Testis (tissue), 2 donors: ENCODE data around the gene CD163L1.

Source experiments
- POLR2A ChIP-seq: fragments of 450-650 bp; IDR thresholded peaks from one replicate; pipeline ENCODE4 v1.6.1; 2017; ENCODE audit warnings: antibody characterized with exemption, mild to moderate bottlenecking, moderate library complexity
- TF ChIP-seq, protein P1 (sequence below), 3 experiments: fragments of 450-650 bp in 2 of 3; fragments of 200-600 bp in 1 of 3; sonication (generic) in 1 of 3; IDR thresholded peaks; one replicate each; pipeline ENCODE4 v1.5.1; 2016 to 2019; ENCODE audit warnings: antibody characterized with exemption in 3 of 3, mild to moderate bottlenecking in 2 of 3, moderate library complexity in 1 of 3

GRCh38 chr12:7349418-7349817 is 94.5 kb downstream of the CD163L1 start:
- TF ChIP-seq, protein P1, sequence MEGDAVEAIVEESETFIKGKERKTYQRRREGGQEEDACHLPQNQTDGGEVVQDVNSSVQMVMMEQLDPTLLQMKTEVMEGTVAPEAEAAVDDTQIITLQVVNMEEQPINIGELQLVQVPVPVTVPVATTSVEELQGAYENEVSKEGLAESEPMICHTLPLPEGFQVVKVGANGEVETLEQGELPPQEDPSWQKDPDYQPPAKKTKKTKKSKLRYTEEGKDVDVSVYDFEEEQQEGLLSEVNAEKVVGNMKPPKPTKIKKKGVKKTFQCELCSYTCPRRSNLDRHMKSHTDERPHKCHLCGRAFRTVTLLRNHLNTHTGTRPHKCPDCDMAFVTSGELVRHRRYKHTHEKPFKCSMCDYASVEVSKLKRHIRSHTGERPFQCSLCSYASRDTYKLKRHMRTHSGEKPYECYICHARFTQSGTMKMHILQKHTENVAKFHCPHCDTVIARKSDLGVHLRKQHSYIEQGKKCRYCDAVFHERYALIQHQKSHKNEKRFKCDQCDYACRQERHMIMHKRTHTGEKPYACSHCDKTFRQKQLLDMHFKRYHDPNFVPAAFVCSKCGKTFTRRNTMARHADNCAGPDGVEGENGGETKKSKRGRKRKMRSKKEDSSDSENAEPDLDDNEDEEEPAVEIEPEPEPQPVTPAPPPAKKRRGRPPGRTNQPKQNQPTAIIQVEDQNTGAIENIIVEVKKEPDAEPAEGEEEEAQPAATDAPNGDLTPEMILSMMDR (IDR thresholded peaks at IDR 0.05), result no peak
- TF ChIP-seq POLR2A, result no peak
